ENCODE measurements around the gene PDZD4. TPM values are rescaled to one million over a fixed set of nuclear protein-coding genes. Genes with fewer than 3 reads are reported as not detected.
A peak's percentile ranks its signal among the peaks of the same experiment; 100 is the strongest.

The PDZD4 gene
- total RNA-seq, 4 donors from 2014 or later = 2.0 to 6.3 (median 3.0) TPM

DNA sequence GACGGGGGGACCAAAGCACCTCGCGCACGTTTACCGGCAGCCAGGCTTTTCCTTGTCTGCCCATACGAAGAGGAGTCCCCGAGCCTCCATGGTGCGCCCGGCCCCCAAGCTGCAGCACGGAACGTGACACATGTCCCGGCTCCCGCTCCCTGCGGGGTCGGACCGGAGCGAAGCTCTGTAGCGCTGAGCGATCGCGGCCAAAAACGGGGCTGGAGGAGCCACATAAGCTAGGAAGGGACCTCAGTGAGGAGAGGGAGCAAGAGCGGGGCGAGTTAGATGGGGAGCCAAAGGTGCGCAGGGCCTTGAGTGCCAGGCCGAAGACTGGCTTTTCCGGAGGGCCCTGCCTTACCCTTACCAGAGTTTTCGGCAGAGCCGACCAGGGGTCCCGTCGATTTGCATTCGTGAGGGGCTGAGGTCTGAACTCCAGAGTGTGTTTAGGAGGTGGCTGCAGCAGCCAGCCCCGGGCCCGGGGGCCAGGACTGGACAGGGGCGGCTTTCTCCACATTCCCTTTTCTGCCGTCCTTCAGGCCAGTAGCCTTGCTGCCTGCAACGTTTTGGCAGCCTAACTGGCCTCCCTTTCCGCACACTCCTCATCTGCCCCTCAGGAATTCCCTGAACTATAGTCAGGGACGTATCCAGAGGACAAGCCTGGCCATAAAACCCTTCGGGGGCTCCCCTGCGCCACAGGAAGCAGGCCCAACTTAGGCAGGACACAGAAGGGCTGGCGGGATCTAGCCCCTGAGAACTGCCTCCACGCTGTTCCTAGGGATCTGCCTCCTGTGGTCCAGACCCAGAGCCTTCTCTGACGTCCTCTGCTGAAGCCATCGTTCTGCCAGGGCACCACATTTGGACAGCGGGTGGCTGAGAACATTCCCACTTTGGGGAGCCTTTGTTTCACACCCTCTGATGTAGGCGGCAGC, 35.2 kb downstream of the PDZD4 start:
- 52% methylated on average over 34 of the region's 47 CpGs for WGBS
- TF ChIP-seq CTCF (IDR thresholded peaks at IDR 0.05) (no peak), POLR2A (IDR thresholded peaks at IDR 0.05) (no peak), POLR2AphosphoS5 (IDR thresholded peaks at IDR 0.05) (no peak), EP300 (IDR thresholded peaks at IDR 0.05) (no peak)
- DNase-seq (ENCODE audit: low spot score in 2 of 2) = peak in 1 of 2 donors; percentile 74
- H3K9me3 ChIP-seq = no peaks in the 10 kb centered on the region
- H3K4me1 ChIP-seq = peaks cover 43% of the 10 kb centered on the region
- H3K27ac ChIP-seq = peak overlapping the region; percentile 96
- H3K27me3 ChIP-seq = no peaks in the 10 kb centered on the region
- H3K4me3 ChIP-seq = peak overlapping the region; percentile 69
- peaks cover 16% of the 10 kb centered on the region for H3K36me3 ChIP-seq

- Histone ChIP-seq H3K9me3 (no peaks in the 10 kb centered on the region), H3K27me3 (no peaks in the 10 kb centered on the region), H3K4me3 (peak within 1 kb of the TSS; percentile 69), H3K27ac (peak within 1 kb of the TSS; percentile 96), H3K36me3 (peaks cover 20% of the 10 kb centered on the region), H3K4me1 (peaks cover 43% of the 10 kb centered on the region)
- 57% methylated on average over 36 of the region's 92 CpGs for WGBS
- peak; percentile 94 for DNase-seq (ENCODE audit: low spot score in 2 of 2)
- TF ChIP-seq EP300 (IDR thresholded peaks at IDR 0.05) = no peak
- TF ChIP-seq POLR2A (IDR thresholded peaks at IDR 0.05) = peak; percentile 3 to 9
- TF ChIP-seq CTCF (IDR thresholded peaks at IDR 0.05) = peak in 1 of 2 donors; percentile 12
- TF ChIP-seq POLR2AphosphoS5 (IDR thresholded peaks at IDR 0.05) = peak in 1 of 3 donors; percentile 75
These were observed 36.1 kb downstream of the PDZD4 start, which contains the start of the genes IDH3G and SSR4 for GRCh38 chrX:153794018-153794896. IDH3G (minus strand) TSS chrX:153794375; CDS start chrX:153794326, 49 bp downstream. SSR4 (plus strand) TSS chrX:153794668; CDS start chrX:153794688, 20 bp downstream.

DNA sequence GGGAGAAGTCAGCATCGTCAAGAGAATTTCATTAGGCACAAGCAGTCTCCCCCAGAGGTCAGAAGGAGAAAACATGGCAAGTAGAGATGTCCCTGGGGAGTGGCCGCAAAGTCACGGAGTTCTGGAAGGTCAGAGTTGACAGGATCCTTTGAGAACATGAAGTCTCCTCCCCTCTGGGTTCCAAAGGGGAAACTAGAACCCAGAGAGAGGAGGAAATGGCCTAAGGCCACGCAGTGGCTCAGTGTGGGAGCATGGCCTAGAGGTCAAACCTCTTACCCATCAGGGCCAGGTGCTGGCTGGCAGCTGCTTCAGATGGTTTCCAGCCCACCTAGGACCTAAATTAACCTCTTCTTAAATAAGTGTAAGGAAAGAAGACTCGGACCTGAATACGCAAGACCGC, 37.1 kb downstream of the PDZD4 start:
- no peak for DNase-seq (ENCODE audit: low spot score in 2 of 2)
- peaks cover 43% of the 10 kb centered on the region for H3K4me1 ChIP-seq
- peak overlapping the region; percentile 96 for H3K27ac ChIP-seq
- H3K9me3 ChIP-seq = no peaks in the 10 kb centered on the region
- TF ChIP-seq EP300 (IDR thresholded peaks at IDR 0.05) = no peak
- TF ChIP-seq POLR2A (IDR thresholded peaks at IDR 0.05) = no peak
- WGBS = 53% methylated on average over 7 of the region's 7 CpGs
- no peaks in the 10 kb centered on the region for H3K27me3 ChIP-seq
- peak overlapping the region; percentile 69 for H3K4me3 ChIP-seq
- peaks cover 26% of the 10 kb centered on the region for H3K36me3 ChIP-seq

- H3K27me3 ChIP-seq = no peaks in the 10 kb centered on the region
- peaks cover 26% of the 10 kb centered on the region for H3K36me3 ChIP-seq
- H3K27ac ChIP-seq = no peak overlapping the region
- TF ChIP-seq EP300 (IDR thresholded peaks at IDR 0.05) (no peak), POLR2AphosphoS5 (IDR thresholded peaks at IDR 0.05) (no peak), POLR2A (IDR thresholded peaks at IDR 0.05) (no peak), CTCF (IDR thresholded peaks at IDR 0.05) (no peak)
- H3K9me3 ChIP-seq = no peaks in the 10 kb centered on the region
- H3K4me1 ChIP-seq = peaks cover 43% of the 10 kb centered on the region
- 76% methylated on average over 5 of the region's 6 CpGs for WGBS
- no peak for DNase-seq (ENCODE audit: low spot score in 2 of 2)
- no peak overlapping the region for H3K4me3 ChIP-seq
These were observed 38.0 kb downstream of the PDZD4 start for GRCh38 chrX:153792368-153792767.

DNA sequence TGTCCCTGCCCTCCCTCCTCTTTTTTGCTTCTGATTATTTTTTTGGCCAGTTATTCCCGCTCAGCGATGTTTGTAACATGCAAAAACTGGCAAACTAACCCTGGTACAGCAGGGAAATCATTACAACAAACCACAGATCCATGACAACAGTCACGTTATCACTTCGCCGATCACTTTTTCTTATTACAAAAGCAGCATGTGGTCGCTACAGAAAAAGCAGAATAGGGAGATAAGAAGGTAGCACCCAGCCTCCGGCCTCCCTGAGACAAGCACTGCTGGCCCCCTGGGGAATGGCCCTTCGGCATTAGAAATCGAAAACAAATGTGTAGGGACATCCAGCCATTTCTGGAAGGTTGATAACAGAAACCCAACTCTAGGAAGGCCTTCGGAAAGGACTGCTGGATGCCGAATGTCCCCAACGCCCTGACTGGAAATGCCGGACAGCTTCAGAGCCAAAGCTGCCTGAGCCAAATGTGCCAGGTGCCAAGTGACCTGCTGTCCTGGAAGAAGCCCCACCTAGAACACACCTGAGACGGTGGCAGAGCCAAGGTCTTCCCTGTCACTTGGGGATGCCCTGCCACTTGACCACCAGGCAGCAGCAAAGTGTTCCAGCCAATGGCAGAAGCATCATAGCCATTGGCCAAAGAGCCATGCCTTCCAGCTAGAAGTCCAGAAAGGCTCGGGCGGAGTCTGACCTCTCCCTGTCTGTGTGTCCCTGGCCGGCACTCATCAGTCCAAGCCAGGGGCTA, 39.1 kb downstream of the PDZD4 start:
- DNase-seq (ENCODE audit: low spot score in 2 of 2) = no peak
- 60% methylated on average over 13 of the region's 17 CpGs for WGBS

More for the DNA sequence above, 39.1 kb downstream of the PDZD4 start:
- H3K4me1 ChIP-seq = peaks cover 42% of the 10 kb centered on the region
- no peak for TF ChIP-seq POLR2A (IDR thresholded peaks at IDR 0.05)
- TF ChIP-seq EP300 (IDR thresholded peaks at IDR 0.05) = no peak
- no peak for TF ChIP-seq POLR2AphosphoS5 (IDR thresholded peaks at IDR 0.05)
- no peak for TF ChIP-seq CTCF (IDR thresholded peaks at IDR 0.05)
- no peak overlapping the region for H3K27ac ChIP-seq
- H3K4me3 ChIP-seq = no peak overlapping the region
- H3K36me3 ChIP-seq = peaks cover 31% of the 10 kb centered on the region
- H3K9me3 ChIP-seq = no peaks in the 10 kb centered on the region
- H3K27me3 ChIP-seq = no peaks in the 10 kb centered on the region
